ENCODE measurements around the gene SPACA4. TPM values are rescaled to one million over a fixed set of nuclear protein-coding genes. Genes with fewer than 3 reads are reported as not detected.
A peak's percentile ranks its signal among the peaks of the same experiment; 100 is the strongest.
"Not testable (repeated sequence)": the region's sequence is repeated elsewhere in the genome, so short reads cannot be mapped to it uniquely, and the experiment has no call there.

SPACA4 gene
- total RNA-seq, 1 donor from 2014 or later = not detected

GRCh38 chr19:48627201-48627864 is 20.8 kb downstream of the SPACA4 start:
- peaks cover 7 to 19% (median 17%) of the 10 kb centered on the region in 3 donors for H3K36me3 ChIP-seq (ENCODE audit: control insufficient read depth in 3 of 3, insufficient read depth in 3 of 3, low read length in 3 of 3)
- no peak overlapping the region for H3K4me3 ChIP-seq (ENCODE audit: low read length in 3 of 3)
- H3K27ac ChIP-seq (ENCODE audit: low read depth, low read length) = no peak overlapping the region
- no peaks in the 10 kb centered on the region for H3K9me3 ChIP-seq (ENCODE audit: control insufficient read depth in 3 of 3, low read length in 3 of 3)
- no peaks in the 10 kb centered on the region for H3K27me3 ChIP-seq (ENCODE audit: control insufficient read depth in 3 of 3, insufficient read depth in 3 of 3, low read length in 3 of 3)
- peak overlapping the region in 1 of 3 donors; percentile 25 for H3K9ac ChIP-seq (ENCODE audit: low read depth in 1 of 3, low read length in 3 of 3)
- peaks cover 45 to 53% (median 45%) of the 10 kb centered on the region in 3 donors for H3K4me1 ChIP-seq (ENCODE audit: control insufficient read depth in 3 of 3, insufficient read depth in 3 of 3, low read length in 3 of 3)

- Histone ChIP-seq H3K36me3 (ENCODE audit: control insufficient read depth in 3 of 3, insufficient read depth in 3 of 3, low read length in 3 of 3) (peaks cover 9 to 24% (median 20%) of the 10 kb centered on the region in 3 donors), H3K9ac (ENCODE audit: low read depth in 1 of 3, low read length in 3 of 3) (no peak overlapping the region), H3K9me3 (ENCODE audit: control insufficient read depth in 3 of 3, low read length in 3 of 3) (no peaks in the 10 kb centered on the region), H3K27ac (ENCODE audit: low read depth, low read length) (no peak overlapping the region), H3K4me3 (ENCODE audit: low read length in 3 of 3) (no peak overlapping the region), H3K27me3 (ENCODE audit: control insufficient read depth in 3 of 3, insufficient read depth in 3 of 3, low read length in 3 of 3) (no peaks in the 10 kb centered on the region), H3K4me1 (ENCODE audit: control insufficient read depth in 3 of 3, insufficient read depth in 3 of 3, low read length in 3 of 3) (peaks cover 50 to 58% (median 51%) of the 10 kb centered on the region in 3 donors)
Observed at GRCh38 chr19:48627865-48628314, 21.3 kb downstream of the SPACA4 start.

- no peak overlapping the region for H3K27ac ChIP-seq (ENCODE audit: low read depth, low read length)
- no peak overlapping the region for H3K9ac ChIP-seq (ENCODE audit: low read depth in 1 of 3, low read length in 3 of 3)
- no peaks in the 10 kb centered on the region for H3K9me3 ChIP-seq (ENCODE audit: control insufficient read depth in 3 of 3, low read length in 3 of 3)
- peaks cover 14 to 28% (median 25%) of the 10 kb centered on the region in 3 donors for H3K36me3 ChIP-seq (ENCODE audit: control insufficient read depth in 3 of 3, insufficient read depth in 3 of 3, low read length in 3 of 3)
- H3K4me1 ChIP-seq (ENCODE audit: control insufficient read depth in 3 of 3, insufficient read depth in 3 of 3, low read length in 3 of 3) = peaks cover 51 to 61% (median 52%) of the 10 kb centered on the region in 3 donors
- H3K27me3 ChIP-seq (ENCODE audit: control insufficient read depth in 3 of 3, insufficient read depth in 3 of 3, low read length in 3 of 3) = no peaks in the 10 kb centered on the region
- H3K4me3 ChIP-seq (ENCODE audit: low read length in 3 of 3) = no peak overlapping the region
Observed at GRCh38 chr19:48628486-48629296, 22.1 kb downstream of the SPACA4 start.

GRCh38 chr19:48629297-48629598 is 22.7 kb downstream of the SPACA4 start:
- Histone ChIP-seq H3K4me3 (ENCODE audit: low read length in 3 of 3) (no peak overlapping the region), H3K27me3 (ENCODE audit: control insufficient read depth in 3 of 3, insufficient read depth in 3 of 3, low read length in 3 of 3) (no peaks in the 10 kb centered on the region), H3K9ac (ENCODE audit: low read depth in 1 of 3, low read length in 3 of 3) (no peak overlapping the region), H3K27ac (ENCODE audit: low read depth, low read length) (no peak overlapping the region), H3K9me3 (ENCODE audit: control insufficient read depth in 3 of 3, low read length in 3 of 3) (no peaks in the 10 kb centered on the region), H3K4me1 (ENCODE audit: control insufficient read depth in 3 of 3, insufficient read depth in 3 of 3, low read length in 3 of 3) (peaks cover 54 to 64% (median 55%) of the 10 kb centered on the region in 3 donors), H3K36me3 (ENCODE audit: control insufficient read depth in 3 of 3, insufficient read depth in 3 of 3, low read length in 3 of 3) (peaks cover 14 to 28% (median 25%) of the 10 kb centered on the region in 3 donors)

GRCh38 chr19:48629599-48630295 is 23.2 kb downstream of the SPACA4 start:
- H3K4me3 ChIP-seq (ENCODE audit: low read length in 3 of 3) = no peak overlapping the region
- peak overlapping the region in 2 of 3 donors; percentile 29 to 62 for H3K9ac ChIP-seq (ENCODE audit: low read depth in 1 of 3, low read length in 3 of 3)
- H3K9me3 ChIP-seq (ENCODE audit: control insufficient read depth in 3 of 3, low read length in 3 of 3) = no peaks in the 10 kb centered on the region
- H3K27ac ChIP-seq (ENCODE audit: low read depth, low read length) = peak overlapping the region; percentile 44
- H3K36me3 ChIP-seq (ENCODE audit: control insufficient read depth in 3 of 3, insufficient read depth in 3 of 3, low read length in 3 of 3) = peaks cover 14 to 28% (median 25%) of the 10 kb centered on the region in 3 donors
- H3K4me1 ChIP-seq (ENCODE audit: control insufficient read depth in 3 of 3, insufficient read depth in 3 of 3, low read length in 3 of 3) = peaks cover 52 to 63% (median 54%) of the 10 kb centered on the region in 3 donors
- H3K27me3 ChIP-seq (ENCODE audit: control insufficient read depth in 3 of 3, insufficient read depth in 3 of 3, low read length in 3 of 3) = no peaks in the 10 kb centered on the region

- Histone ChIP-seq H3K36me3 (ENCODE audit: control insufficient read depth in 3 of 3, insufficient read depth in 3 of 3, low read length in 3 of 3) (peaks cover 14 to 28% (median 25%) of the 10 kb centered on the region in 3 donors), H3K4me1 (ENCODE audit: control insufficient read depth in 3 of 3, insufficient read depth in 3 of 3, low read length in 3 of 3) (peaks cover 50 to 60% (median 52%) of the 10 kb centered on the region in 3 donors), H3K4me3 (ENCODE audit: low read length in 3 of 3) (peak overlapping the region in 1 of 3 donors; percentile 22), H3K9me3 (ENCODE audit: control insufficient read depth in 3 of 3, low read length in 3 of 3) (no peaks in the 10 kb centered on the region), H3K27me3 (ENCODE audit: control insufficient read depth in 3 of 3, insufficient read depth in 3 of 3, low read length in 3 of 3) (no peaks in the 10 kb centered on the region), H3K9ac (ENCODE audit: low read depth in 1 of 3, low read length in 3 of 3) (peak overlapping the region in 2 of 3 donors; percentile 29 to 62), H3K27ac (ENCODE audit: low read depth, low read length) (peak overlapping the region; percentile 44)
Observed at GRCh38 chr19:48630296-48631063, 23.9 kb downstream of the SPACA4 start.

GRCh38 chr19:48631225-48631624 is 24.7 kb downstream of the SPACA4 start:
- Histone ChIP-seq H3K36me3 (ENCODE audit: control insufficient read depth in 3 of 3, insufficient read depth in 3 of 3, low read length in 3 of 3) (peaks cover 14 to 28% (median 25%) of the 10 kb centered on the region in 3 donors), H3K4me3 (ENCODE audit: low read length in 3 of 3) (peak overlapping the region in 1 of 3 donors; percentile 22), H3K27me3 (ENCODE audit: control insufficient read depth in 3 of 3, insufficient read depth in 3 of 3, low read length in 3 of 3) (no peaks in the 10 kb centered on the region), H3K9me3 (ENCODE audit: control insufficient read depth in 3 of 3, low read length in 3 of 3) (no peaks in the 10 kb centered on the region), H3K9ac (ENCODE audit: low read depth in 1 of 3, low read length in 3 of 3) (peak overlapping the region in 1 of 3 donors; percentile 62), H3K27ac (ENCODE audit: low read depth, low read length) (no peak overlapping the region), H3K4me1 (ENCODE audit: control insufficient read depth in 3 of 3, insufficient read depth in 3 of 3, low read length in 3 of 3) (peaks cover 50 to 55% (median 51%) of the 10 kb centered on the region in 3 donors)

GRCh38 chr19:48632286-48632685 is 25.7 kb downstream of the SPACA4 start:
- peaks cover 14 to 29% (median 25%) of the 10 kb centered on the region in 3 donors for H3K36me3 ChIP-seq (ENCODE audit: control insufficient read depth in 3 of 3, insufficient read depth in 3 of 3, low read length in 3 of 3)
- peaks cover 50 to 55% (median 54%) of the 10 kb centered on the region in 3 donors for H3K4me1 ChIP-seq (ENCODE audit: control insufficient read depth in 3 of 3, insufficient read depth in 3 of 3, low read length in 3 of 3)
- H3K9me3 ChIP-seq (ENCODE audit: control insufficient read depth in 3 of 3, low read length in 3 of 3); H3K27ac ChIP-seq (ENCODE audit: low read depth, low read length); H3K27me3 ChIP-seq (ENCODE audit: control insufficient read depth in 3 of 3, insufficient read depth in 3 of 3, low read length in 3 of 3): not testable (repeated sequence)
- peak overlapping the region in 1 of 3 donors; percentile 65 for H3K4me3 ChIP-seq (ENCODE audit: low read length in 3 of 3)
- peak overlapping the region in 2 of 3 donors; percentile 63 to 82 for H3K9ac ChIP-seq (ENCODE audit: low read depth in 1 of 3, low read length in 3 of 3)

GRCh38 chr19:48632692-48633147 is 26.2 kb downstream of the SPACA4 start:
- H3K27ac ChIP-seq (ENCODE audit: low read depth, low read length) = peak overlapping the region; percentile 100
- peaks cover 14 to 29% (median 25%) of the 10 kb centered on the region in 3 donors for H3K36me3 ChIP-seq (ENCODE audit: control insufficient read depth in 3 of 3, insufficient read depth in 3 of 3, low read length in 3 of 3)
- H3K27me3 ChIP-seq (ENCODE audit: control insufficient read depth in 3 of 3, insufficient read depth in 3 of 3, low read length in 3 of 3) = no peaks in the 10 kb centered on the region
- H3K9ac ChIP-seq (ENCODE audit: low read depth in 1 of 3, low read length in 3 of 3) = peak overlapping the region in 2 of 3 donors; percentile 63 to 82
- H3K4me3 ChIP-seq (ENCODE audit: low read length in 3 of 3) = peak overlapping the region in 2 of 3 donors; percentile 15 to 65
- H3K4me1 ChIP-seq (ENCODE audit: control insufficient read depth in 3 of 3, insufficient read depth in 3 of 3, low read length in 3 of 3) = peaks cover 50 to 55% (median 54%) of the 10 kb centered on the region in 3 donors
- H3K9me3 ChIP-seq (ENCODE audit: control insufficient read depth in 3 of 3, low read length in 3 of 3) = no peaks in the 10 kb centered on the region
